ENCODE results near the gene CDH16.

The CDH16 gene

GRCh38 chr16:66930189-66930588 lies 11.5 kb upstream of the CDH16 start:
- DNase-seq (ENCODE audit: low read depth in 3 of 3, low spot score in 1 of 3) = no peak

DNA sequence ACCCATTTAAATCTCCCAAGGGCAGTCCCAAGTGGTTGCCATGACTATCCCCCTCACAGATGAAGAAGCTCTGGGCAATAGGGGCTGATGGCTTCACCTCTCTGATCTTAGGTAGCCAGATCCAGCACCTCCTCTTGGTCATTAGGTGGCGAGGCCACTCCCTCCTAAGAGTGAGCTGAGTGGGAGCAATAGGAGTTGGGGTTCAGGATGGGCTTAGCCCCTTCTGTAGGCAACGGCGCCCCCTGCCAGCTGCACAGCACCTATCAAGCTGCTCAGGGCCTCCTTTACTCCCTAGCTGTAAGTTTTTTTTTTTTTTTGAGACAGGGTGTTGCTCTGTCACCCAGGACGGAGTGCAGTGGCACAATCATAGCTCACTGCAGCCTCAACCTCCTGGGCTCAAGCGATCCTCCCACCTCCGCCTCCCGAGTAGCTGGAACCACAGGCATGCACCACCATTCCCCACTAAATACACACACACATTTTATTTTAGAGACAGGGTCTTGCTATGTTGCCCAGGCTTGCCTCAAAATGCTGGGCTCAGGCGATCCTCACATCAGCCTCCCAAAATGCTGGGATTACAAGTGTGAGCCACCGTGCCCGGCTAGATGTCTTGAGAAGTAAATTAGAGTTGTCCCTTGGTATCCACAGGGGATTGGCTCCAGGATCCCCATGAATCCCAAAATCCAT lies 10.2 kb upstream of the CDH16 start:
- DNase-seq (ENCODE audit: low read depth in 3 of 3, low spot score in 1 of 3) = no peak

DNA sequence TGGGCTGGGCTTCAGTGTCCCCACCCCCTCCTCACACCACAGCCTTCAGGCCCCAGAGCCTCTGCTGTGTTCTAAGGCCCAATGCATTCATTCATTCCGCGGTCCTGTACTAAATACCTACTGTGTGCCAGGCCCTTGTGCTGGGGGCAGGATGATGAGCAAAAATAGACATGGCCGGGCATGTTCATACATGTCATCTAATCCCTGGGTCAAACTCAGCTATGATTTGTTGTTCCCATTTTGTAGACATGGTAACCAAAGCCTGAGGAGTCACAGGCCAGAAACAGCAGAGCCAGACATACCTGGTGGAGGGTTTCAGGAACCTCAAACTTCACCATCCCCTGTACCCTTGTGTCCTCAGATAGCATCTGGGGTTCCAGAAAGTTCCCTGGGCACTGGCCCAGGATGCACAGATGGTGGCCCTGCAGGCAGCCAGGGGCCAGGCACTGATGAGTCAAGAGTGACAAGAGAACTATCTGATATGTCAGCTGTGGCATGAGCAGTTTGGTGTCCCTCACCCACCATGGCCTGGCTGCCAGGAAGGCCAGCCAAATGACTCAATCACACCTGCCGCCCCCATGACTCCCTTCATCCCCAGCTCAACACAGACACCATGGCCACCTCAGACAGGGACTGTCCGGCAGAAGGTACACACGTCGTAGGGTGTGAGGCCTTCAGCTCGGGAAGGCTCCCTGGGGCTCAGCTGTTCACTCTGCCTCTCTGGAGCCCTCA lies 9.4 kb upstream of the CDH16 start:
- DNase-seq (ENCODE audit: low read depth in 3 of 3, low spot score in 1 of 3) = no peak

- DNase-seq (ENCODE audit: low read depth in 3 of 3, low spot score in 1 of 3) = no peak
Measured at GRCh38 chr16:66926961-66927436, 8.3 kb upstream of the CDH16 start.

GRCh38 chr16:66926171-66926947 lies 7.7 kb upstream of the CDH16 start:
- DNase-seq (ENCODE audit: low read depth in 3 of 3, low spot score in 1 of 3) = no peak

DNA sequence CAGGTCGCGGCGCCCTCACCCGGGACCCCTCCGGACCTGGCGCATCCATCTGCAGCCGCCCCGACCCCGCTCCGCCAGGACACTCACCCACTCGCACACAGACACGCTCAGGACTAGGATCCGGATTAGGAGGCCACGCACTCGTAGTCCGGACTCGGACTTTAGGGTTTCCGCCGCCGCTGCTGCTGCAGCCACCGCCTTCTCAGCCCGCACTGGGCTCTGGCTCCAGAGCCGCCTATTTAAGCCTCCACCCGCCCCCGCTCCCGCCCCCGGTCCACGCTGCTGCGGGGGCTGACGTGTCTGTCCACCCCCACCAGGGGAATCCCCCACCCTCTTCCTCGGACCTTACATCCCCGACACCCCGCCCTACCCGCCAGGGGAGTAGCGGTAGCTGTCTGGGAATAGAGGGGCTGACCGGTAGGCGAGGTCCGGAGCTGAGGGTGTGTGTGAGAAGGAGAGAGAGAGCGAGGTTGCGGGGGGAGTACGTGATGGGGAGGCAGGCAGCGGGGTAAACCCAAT lies 6.7 kb upstream of the CDH16 start, which contains the start of gene RRAD:
Gene RRAD (minus strand): TSS at position 214 of the 519 bp plus-strand sequence. CDS start 356 bp downstream, outside the sequence.
- no peak for DNase-seq (ENCODE audit: low read depth in 3 of 3, low spot score in 1 of 3)

GRCh38 chr16:66924527-66925321 lies 6.0 kb upstream of the CDH16 start:
- no peak for DNase-seq (ENCODE audit: low read depth in 3 of 3, low spot score in 1 of 3)

DNA sequence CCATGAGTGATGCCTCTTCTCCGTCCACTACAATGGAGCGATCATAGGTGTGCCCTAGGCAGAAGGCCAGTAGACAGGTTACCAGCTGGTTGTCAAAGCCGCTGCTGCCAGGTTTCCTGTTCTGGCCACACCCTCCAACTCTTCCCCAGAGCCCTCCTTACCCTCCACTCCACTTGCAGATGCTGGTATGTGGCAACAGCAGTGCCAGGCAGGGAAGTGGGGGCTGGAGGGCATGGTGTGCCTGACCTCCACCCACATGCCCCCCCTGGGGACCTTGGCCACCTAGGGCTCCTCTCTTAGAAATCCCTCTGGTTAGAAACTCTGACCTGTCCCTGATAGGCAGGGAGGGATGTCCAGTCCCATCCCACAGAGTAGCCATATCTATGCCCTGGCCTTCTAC lies 5.2 kb upstream of the CDH16 start:
- DNase-seq (ENCODE audit: low read depth in 3 of 3, low spot score in 1 of 3) = no peak

DNA sequence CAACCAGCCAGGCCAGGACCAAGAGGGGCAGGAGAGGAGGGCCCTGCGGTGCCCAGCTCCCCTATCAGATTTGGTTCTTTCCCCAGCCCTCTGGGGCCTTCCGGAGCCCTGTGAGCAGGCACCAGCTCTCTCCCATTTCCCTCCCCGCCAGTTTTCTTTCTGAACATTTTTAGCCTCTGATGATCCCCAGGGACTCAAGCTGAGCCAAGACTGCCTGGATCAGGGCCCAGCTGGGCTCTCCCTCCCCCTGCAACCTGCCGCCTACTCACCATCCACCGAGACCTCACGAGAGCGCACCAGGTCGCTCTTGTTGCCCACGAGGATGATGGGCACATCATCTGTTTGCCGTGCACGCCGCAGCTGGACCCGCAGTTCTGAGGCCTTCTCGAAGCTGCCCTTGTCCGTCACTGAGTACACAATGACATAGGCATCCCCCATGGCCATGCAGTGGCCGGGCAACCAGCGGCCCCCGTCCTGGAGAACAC lies 4.6 kb upstream of the CDH16 start:
- no peak for DNase-seq (ENCODE audit: low read depth in 3 of 3, low spot score in 1 of 3)

GRCh38 chr16:66921729-66922450 lies 3.2 kb upstream of the CDH16 start:
- no peak for DNase-seq (ENCODE audit: low read depth in 3 of 3, low spot score in 1 of 3)

DNA sequence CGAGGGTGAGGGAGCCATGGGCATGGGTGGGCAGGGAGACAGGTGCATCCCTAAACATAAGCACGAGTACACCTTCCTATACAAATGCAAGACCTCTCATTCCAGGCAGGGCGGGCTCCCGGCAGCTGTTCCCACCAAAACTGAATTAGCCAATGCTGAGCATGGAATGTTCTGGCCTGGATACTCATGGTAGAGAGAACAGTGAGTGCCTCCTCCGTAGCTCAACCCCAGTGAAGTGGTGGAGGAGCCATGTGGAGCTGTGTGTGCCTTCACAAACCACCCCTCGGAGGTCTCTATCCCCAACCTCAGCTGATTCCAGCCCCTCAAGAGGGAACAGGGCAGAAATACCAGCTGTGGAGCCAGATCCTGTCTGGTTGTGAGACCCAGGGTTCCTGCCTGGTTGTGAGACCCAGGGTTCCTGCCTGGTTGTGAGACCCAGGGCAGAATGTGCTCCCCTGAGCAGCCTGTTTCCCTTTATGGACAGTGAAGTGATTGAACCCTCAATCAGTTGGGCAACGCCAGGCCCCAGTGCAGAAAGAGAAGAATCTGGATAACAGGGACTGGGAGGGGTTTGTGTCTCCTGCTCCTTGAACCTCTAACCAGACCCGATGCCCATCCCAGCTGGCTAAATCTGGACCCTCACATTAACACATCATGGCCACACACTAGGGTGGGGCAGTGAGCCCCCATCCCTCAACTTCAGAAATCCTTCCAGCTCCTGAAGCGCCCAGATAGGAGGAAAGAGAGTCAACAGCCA lies 2.4 kb upstream of the CDH16 start:
- no peak for DNase-seq (ENCODE audit: low read depth in 3 of 3, low spot score in 1 of 3)

GRCh38 chr16:66920299-66920590 lies 1.6 kb upstream of the CDH16 start:
- DNase-seq (ENCODE audit: low read depth in 3 of 3, low spot score in 1 of 3) = no peak

GRCh38 chr16:66919569-66920298 lies 1.0 kb upstream of the CDH16 start:
- no peak for DNase-seq (ENCODE audit: low read depth in 3 of 3, low spot score in 1 of 3)

DNA sequence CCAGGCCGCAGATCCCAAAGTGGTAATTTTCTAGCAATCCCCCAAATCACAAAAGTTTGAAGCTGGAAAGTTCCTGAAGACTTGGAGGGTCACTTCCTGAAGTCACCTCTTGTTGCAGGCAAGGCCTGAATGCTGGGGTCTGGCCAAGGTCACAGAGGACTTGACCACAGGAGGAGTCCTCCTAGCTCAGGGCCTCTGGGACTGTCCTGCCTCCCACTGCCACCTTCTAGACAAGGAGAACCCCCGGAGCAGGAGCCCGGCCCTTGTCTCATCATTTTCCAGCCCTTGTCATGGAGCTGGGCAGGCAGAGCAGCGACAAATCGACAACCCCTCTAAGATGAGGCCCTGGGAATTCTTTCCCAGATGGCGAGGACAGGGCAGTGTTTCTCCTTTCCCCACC lies 330 bp downstream of the CDH16 start:
- no peak for DNase-seq (ENCODE audit: low read depth in 3 of 3, low spot score in 1 of 3)

DNA sequence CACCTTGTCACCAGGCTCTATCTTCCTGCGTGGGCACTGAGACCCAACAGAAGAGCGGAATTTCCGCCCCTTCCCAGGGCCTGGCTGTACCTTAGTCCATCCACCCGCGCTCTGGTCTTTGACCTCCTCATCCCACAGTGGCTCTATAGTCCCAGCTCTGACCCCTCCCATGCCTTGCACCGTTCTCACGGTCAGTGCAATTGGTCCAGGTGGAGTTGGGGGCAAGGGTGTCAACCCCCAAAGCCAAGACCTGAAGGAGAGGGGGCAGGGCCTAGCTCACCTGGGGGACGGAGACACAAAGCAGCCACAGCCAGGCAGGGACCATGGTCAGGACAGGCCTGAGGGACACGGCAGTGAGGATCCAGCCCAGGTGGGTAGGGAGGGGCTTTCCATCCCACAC lies 944 bp downstream of the CDH16 start:
- DNase-seq (ENCODE audit: low read depth in 3 of 3, low spot score in 1 of 3) = no peak

- no peak for DNase-seq (ENCODE audit: low read depth in 3 of 3, low spot score in 1 of 3)
Measured at GRCh38 chr16:66916518-66916917, 2.2 kb downstream of the CDH16 start.

GRCh38 chr16:66915041-66915440 lies 3.6 kb downstream of the CDH16 start:
- DNase-seq (ENCODE audit: low read depth in 3 of 3, low spot score in 1 of 3) = no peak

DNA sequence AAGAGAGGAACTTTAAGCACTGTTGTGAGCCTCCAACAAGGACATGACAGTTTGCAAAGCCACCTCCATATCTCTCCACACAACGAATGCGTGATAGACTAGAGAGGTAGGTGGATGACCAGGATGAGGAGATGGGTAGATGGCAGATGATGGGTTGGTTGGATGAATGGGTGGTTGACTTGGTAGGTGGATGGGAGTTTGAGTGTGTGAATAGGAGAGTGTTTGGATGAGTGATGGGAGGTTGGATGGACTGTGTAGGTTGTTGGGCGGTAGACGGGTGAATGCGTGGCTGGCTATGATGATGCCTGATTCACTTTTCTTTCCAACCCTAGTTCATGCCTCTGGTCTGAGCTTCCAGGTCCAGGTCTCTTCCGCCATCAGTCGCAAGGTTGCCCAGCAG lies 4.1 kb downstream of the CDH16 start:
- DNase-seq (ENCODE audit: low read depth in 3 of 3, low spot score in 1 of 3) = no peak

DNA sequence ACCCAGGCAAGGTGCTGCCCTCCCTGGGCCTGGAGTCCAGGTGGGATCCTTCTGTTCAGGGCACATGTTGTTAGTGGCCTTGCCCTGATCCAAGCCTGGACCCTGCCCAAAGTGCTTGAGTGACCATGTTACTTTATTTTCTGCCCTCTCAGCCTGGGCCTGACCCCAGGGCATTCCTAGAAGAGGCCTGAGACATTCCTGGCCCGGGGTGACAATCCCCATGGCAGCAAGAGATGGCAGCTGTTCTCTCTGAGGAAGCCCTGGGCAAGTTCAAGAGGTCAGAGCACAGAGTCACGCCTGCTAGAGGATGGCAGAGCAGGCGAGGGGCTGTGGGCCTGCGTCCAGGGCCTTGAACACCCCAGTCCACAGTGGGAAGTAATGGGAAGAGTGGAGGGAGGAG lies 5.0 kb downstream of the CDH16 start:
- no peak for DNase-seq (ENCODE audit: low read depth in 3 of 3, low spot score in 1 of 3)
